ENCODE results near the gene CCDC12. TPM values are rescaled to one million over a fixed set of nuclear protein-coding genes. Genes with fewer than 3 reads are reported as not detected.

The CCDC12 gene
- total RNA-seq, 4 donors from 2014 or later, result 14.3 to 52.2 (median 42.0) TPM

DNA sequence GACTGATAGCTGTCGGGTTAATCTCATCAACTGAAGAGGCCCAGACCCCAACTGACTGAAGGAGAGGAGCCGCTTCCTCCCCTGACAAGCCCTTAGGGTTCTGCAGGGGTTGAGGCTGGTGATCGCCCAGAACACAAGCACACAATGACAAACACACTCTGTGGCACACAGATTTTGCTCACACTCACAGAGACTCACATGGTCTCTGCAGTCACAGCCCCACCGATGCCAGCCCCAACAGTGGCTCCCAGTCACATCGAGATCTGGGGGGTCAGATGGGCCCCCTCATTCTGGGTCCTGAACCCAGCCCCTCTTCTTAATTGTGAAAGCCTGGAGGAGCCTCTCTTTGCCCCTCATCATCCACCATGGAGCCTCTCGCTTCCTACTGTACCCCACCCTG lies 82.3 kb downstream of the CCDC12 start:
- Histone ChIP-seq H3K27me3 (peaks cover 16% of the 10 kb centered on the region), H3K4me1 (peaks cover 0 to 50% (median 20%) of the 10 kb centered on the region in 3 donors), H3K9me3 (no peaks in the 10 kb centered on the region), H3K36me3 (no peaks in the 10 kb centered on the region), H3K4me3 (no peak overlapping the region), H3K27ac (no peak overlapping the region)
- 60 to 100% methylated on average over 2 of the region's 6 CpGs for WGBS, 2 donors (ENCODE audit: low coverage in 1 of 2)
- TF ChIP-seq EP300 (IDR thresholded peaks at IDR 0.05) (no peak), POLR2A (IDR thresholded peaks at IDR 0.05) (no peak), POLR2AphosphoS5 (IDR thresholded peaks at IDR 0.05) (no peak)
- TF ChIP-seq, protein P1, sequence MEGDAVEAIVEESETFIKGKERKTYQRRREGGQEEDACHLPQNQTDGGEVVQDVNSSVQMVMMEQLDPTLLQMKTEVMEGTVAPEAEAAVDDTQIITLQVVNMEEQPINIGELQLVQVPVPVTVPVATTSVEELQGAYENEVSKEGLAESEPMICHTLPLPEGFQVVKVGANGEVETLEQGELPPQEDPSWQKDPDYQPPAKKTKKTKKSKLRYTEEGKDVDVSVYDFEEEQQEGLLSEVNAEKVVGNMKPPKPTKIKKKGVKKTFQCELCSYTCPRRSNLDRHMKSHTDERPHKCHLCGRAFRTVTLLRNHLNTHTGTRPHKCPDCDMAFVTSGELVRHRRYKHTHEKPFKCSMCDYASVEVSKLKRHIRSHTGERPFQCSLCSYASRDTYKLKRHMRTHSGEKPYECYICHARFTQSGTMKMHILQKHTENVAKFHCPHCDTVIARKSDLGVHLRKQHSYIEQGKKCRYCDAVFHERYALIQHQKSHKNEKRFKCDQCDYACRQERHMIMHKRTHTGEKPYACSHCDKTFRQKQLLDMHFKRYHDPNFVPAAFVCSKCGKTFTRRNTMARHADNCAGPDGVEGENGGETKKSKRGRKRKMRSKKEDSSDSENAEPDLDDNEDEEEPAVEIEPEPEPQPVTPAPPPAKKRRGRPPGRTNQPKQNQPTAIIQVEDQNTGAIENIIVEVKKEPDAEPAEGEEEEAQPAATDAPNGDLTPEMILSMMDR (IDR thresholded peaks at IDR 0.05), result no peak
- ATAC-seq, result no peak

DNA sequence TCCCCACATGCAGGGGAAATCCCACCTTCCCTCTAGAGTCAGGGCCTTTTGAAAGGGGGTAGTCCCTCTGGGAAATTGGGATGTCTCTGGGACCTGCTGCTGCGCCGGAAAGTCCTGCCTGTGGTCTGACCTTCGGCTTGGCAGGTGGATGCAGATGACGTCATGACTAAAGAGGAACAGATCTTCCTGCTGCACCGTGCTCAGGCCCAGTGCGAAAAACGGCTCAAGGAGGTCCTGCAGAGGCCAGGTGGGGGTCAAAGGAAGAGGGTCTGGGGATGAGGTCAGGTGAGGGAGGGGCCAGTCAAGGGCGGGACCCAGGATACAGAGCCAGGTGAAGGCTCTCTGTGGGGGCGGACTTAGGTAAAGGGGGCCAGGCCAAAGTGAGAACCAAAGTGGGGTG lies 82.8 kb downstream of the CCDC12 start:
- H3K4me3 ChIP-seq, result no peak overlapping the region
- H3K36me3 ChIP-seq, result no peaks in the 10 kb centered on the region
- H3K27ac ChIP-seq, result no peak overlapping the region
- ATAC-seq, result no peak
- H3K9me3 ChIP-seq, result no peaks in the 10 kb centered on the region
- 91% methylated on average over 2 of the region's 9 CpGs; no CpG with 5 or more reads in 1 of the 2 donors for WGBS, 2 donors (ENCODE audit: low coverage in 1 of 2)
- H3K4me1 ChIP-seq, result peaks cover 0 to 50% (median 17%) of the 10 kb centered on the region in 3 donors
- peaks cover 12% of the 10 kb centered on the region for H3K27me3 ChIP-seq
- no peak for TF ChIP-seq POLR2AphosphoS5 (IDR thresholded peaks at IDR 0.05)

DNA sequence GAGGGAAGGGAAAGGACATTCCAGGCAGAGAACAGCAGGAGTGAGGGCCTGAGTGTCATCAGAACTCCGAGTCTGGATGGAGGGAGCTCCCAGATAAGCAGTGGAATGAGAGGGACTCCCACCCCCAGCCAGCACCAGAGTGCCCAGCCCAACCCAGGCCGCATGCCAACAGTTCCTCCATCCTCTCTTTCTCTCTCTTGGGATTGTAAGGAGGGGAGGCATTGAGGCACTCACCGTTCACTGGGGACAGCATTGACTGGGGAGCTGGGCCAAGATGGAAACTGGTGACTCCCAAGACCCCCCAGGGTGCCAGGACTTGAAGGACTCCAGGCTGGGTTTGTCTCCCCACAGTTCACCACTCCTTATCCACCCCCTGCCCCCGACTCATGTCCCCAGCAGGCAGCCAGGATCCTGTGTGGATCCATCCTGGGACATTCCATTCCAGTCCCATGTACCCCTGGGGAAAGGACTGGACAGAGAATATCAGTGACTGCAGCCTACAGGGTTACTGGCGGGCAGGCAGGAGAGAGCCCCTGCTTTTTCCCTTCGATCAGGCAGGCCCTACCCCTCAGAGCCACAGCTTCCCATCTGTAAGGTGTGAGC lies 83.3 kb downstream of the CCDC12 start:
- WGBS, 2 donors (ENCODE audit: low coverage in 1 of 2), result 83 to 84% methylated on average over 1 to 2 of the region's 6 CpGs
- ATAC-seq, result no peak
- Histone ChIP-seq H3K9me3 (no peaks in the 10 kb centered on the region), H3K4me1 (peaks cover 0 to 48% (median 11%) of the 10 kb centered on the region in 3 donors), H3K27me3 (peaks cover 6% of the 10 kb centered on the region), H3K4me3 (peak overlapping the region in 1 of 2 donors; percentile 54), H3K27ac (peak overlapping the region in 3 of 4 donors; percentile 48 to 66 (median 56)), H3K36me3 (no peaks in the 10 kb centered on the region)
- TF ChIP-seq EP300 (IDR thresholded peaks at IDR 0.05), result no peak
- TF ChIP-seq POLR2AphosphoS5 (IDR thresholded peaks at IDR 0.05), result no peak
- TF ChIP-seq POLR2A (IDR thresholded peaks at IDR 0.05), result no peak
- TF ChIP-seq, protein P1 (IDR thresholded peaks at IDR 0.05), result no peak

DNA sequence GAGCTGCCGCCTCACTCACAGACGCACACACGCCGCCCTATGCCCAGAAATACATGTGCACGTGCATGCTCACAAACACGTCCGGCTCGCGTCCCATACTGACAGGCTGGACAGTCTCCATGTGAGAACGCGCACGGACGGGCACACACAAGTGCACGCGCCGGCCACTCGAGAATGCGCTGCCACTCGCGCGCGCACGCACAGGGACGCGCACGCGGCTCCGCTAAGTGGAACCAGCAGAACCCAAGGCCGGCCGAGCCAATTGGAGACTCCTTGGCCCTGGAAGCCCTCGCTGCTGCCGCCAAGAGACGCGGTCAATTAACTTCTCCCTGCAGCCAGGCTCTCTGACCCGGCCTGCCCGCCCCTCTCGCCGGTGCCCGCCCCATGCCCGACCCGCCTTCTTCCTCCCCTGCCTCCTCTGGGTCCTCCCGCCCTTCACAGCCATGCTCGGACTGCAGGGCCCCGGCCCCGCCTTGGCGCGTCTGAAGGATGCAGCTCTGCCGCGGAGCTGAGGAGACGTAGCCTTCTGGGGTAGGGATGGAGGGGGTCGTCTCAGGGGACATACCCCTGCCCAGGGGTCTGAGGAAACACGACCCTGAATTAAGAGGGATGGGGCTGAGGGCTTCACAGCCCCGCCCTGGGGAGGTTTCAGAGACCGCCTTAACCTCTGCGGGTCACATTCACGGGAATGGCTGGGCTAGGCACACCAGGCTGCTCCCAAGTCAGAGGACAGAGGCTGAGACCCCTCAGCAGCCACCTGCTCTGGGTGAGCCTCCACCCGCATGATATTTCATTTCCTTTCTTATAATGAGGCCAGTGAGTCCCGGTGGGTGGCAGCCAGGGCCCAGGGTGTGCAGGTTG lies 84.0 kb downstream of the CCDC12 start:
- Histone ChIP-seq H3K36me3 (no peaks in the 10 kb centered on the region), H3K4me1 (peaks cover 0 to 44% (median 10%) of the 10 kb centered on the region in 3 donors), H3K27me3 (no peaks in the 10 kb centered on the region), H3K27ac (peak overlapping the region in 3 of 4 donors; percentile 48 to 66 (median 56)), H3K9me3 (no peaks in the 10 kb centered on the region), H3K4me3 (peak overlapping the region; percentile 4 to 54)
- no peak for TF ChIP-seq EP300 (IDR thresholded peaks at IDR 0.05)
- TF ChIP-seq, protein P1 (IDR thresholded peaks at IDR 0.05), result peak in 1 of 4 experiments; percentile 7
- peak; percentile 65 for TF ChIP-seq POLR2AphosphoS5 (IDR thresholded peaks at IDR 0.05)
- TF ChIP-seq POLR2A (IDR thresholded peaks at IDR 0.05), result no peak
- WGBS, 2 donors (ENCODE audit: low coverage in 1 of 2), result 0 to 3% methylated on average over 5 to 15 of the region's 58 CpGs
- ATAC-seq, result peak; percentile 82

DNA sequence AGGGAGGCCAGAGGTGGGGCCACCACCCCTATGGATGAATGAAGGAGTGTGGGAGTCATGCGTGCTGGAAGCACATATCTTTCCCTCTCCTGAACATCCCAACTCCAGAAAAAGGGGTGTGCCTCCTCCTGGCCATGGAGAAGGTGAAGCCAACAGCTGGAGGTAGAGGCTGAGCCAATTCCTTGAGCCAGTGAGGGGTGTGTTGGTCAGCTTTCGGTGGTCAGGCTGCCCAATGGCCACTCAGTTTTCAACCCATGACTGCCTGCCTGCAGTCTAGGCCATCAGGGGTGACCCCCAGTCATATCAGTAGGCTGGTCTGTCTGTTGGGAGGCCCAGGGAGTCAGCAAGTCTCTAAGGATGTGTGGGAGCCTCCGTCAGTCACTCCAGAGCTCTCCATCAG lies 85.4 kb downstream of the CCDC12 start:
- no peak for ATAC-seq
- Histone ChIP-seq H3K4me1 (peaks cover 0 to 44% (median 10%) of the 10 kb centered on the region in 3 donors), H3K4me3 (no peak overlapping the region), H3K27me3 (no peaks in the 10 kb centered on the region), H3K27ac (no peak overlapping the region), H3K9me3 (no peaks in the 10 kb centered on the region), H3K36me3 (no peaks in the 10 kb centered on the region)
- TF ChIP-seq EP300 (IDR thresholded peaks at IDR 0.05) (no peak), POLR2AphosphoS5 (IDR thresholded peaks at IDR 0.05) (no peak), POLR2A (IDR thresholded peaks at IDR 0.05) (no peak)
- TF ChIP-seq, protein P1 (IDR thresholded peaks at IDR 0.05), result no peak
- 85% methylated on average over 2 of the region's 3 CpGs; no CpG with 5 or more reads in 1 of the 2 donors for WGBS, 2 donors (ENCODE audit: low coverage in 1 of 2)

Data from gastroesophageal sphincter (tissue), 4 donors.